HepG2 (cell line): ENCODE results near the gene IFIT1B.

ENCODE experiments used
- FOXM1 ChIP-seq: sonication (generic); formaldehyde crosslinking; IDR thresholded peaks from 2 replicates; pipeline ENCODE4 v1.5.0; 2020; ENCODE audit warnings: missing genetic modification reagents
- ZC3H4 ChIP-seq: sonication (generic); formaldehyde crosslinking; IDR thresholded peaks from 2 replicates; pipeline ENCODE4 v1.4.0; 2020; ENCODE audit warnings: missing genetic modification reagents, borderline replicate concordance

DNA sequence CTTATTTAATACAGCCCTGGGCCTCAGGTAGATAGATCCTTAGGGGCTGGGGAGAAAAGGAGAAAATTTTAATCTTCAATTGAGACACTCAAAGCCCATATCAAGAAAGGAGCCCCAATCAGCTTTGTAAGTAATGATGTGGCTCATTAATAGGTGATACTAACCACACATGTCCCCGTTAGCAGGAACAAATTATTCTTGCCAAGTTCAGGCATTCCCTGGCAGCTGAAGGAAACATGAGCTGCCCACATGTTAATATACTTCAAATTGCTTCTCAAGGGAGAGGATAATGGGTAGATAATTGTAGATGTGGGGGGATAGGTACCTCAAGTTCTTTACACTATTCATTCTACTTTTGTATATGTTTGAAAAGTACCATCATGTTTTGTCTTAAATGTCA, 51.0 kb downstream of the IFIT1B start:
- TF ChIP-seq FOXM1 (CRISPR knock-in tag), result no peak
- no peak for TF ChIP-seq ZC3H4 (CRISPR knock-in tag)
